B cell (primary cell): ENCODE data around the gene SLC19A1. TPM values are rescaled to one million over a fixed set of nuclear protein-coding genes. Genes with fewer than 3 reads are reported as not detected.

Experiments used
- ATAC-seq: fragments of 200-7000 bp; cut with Tn5 transposase; one replicate; pipeline ENCODE4 v1.10.0; 2021; ENCODE audit warnings: low read depth, mild to moderate bottlenecking, moderate number of reproducible peaks, moderate library complexity
- CTCF ChIA-PET: fragments of 350-600 bp; sonication (Branson Sonifier 250); formaldehyde crosslinking; loops from one replicate; lab custom pipeline; 2021; ENCODE audit warnings: antibody characterized with exemption, inconsistent platforms; lab: Charles Lee
- POLR2A ChIA-PET: fragments of 350-600 bp; sonication (Branson Sonifier 250); formaldehyde crosslinking; loops from one replicate; lab custom pipeline; 2021; ENCODE audit warnings: antibody characterized with exemption; lab: Charles Lee
- DNase-seq: peaks from one replicate; pipeline ENCODE4 v3.0.0; 2013
- H2AFZ ChIP-seq: 2 replicates; pipeline ENCODE4 v1.6.1; 2012; ENCODE audit warnings: mild to moderate bottlenecking, low read depth, low read length; ENCODE audit not compliant: insufficient read depth, poor library complexity, severe bottlenecking
- H3K27ac ChIP-seq, 2 donors: 1 replicate in 1 of 2; 2 replicates in 1 of 2; pipeline ENCODE4 v1.5.1; 2012 to 2013; ENCODE audit warnings: low read length in 2 of 2, mild to moderate bottlenecking in 2 of 2, moderate library complexity in 1 of 2
- H3K27me3 ChIP-seq, 4 experiments: fragments of 200-600 bp in 1 of 4; sonication (generic) in 1 of 4; replicated peaks in 1 of 4; 1 replicate in 2 of 4; 2 replicates in 2 of 4; pipeline versions ENCODE4 v1.6.1 to v1.7.0; 2013 to 2016; ENCODE audit warnings: low read length in 3 of 4, mild to moderate bottlenecking in 2 of 4, mixed read lengths in 1 of 4, moderate library complexity in 1 of 4; ENCODE audit not compliant: insufficient read depth in 4 of 4, control insufficient read depth in 3 of 4; ENCODE audit errors: control extremely low read depth in 1 of 4
- H3K36me3 ChIP-seq, 2 experiments: replicated peaks in 1 of 2; 1 replicate in 1 of 2; 2 replicates in 1 of 2; pipeline versions ENCODE4 v1.6.1 to v1.7.1; 2013; ENCODE audit warnings: low read length in 1 of 2; ENCODE audit not compliant: insufficient read depth in 2 of 2, control insufficient read depth in 1 of 2; ENCODE audit errors: control extremely low read depth in 1 of 2, extremely low read depth in 1 of 2
- H3K4me1 ChIP-seq, 2 donors: fragments of 200-600 bp in 1 of 2; sonication (generic) in 1 of 2; 1 replicate in 1 of 2; 2 replicates in 1 of 2; pipeline versions ENCODE4 v1.5.1 to v1.6.1; 2013 to 2017; ENCODE audit warnings: low read length in 2 of 2; ENCODE audit not compliant: control insufficient read depth in 2 of 2, insufficient read depth in 2 of 2
- H3K4me2 ChIP-seq: replicated peaks from 2 replicates; pipeline ENCODE3; 2012; ENCODE audit warnings: mild to moderate bottlenecking, low read depth, low read length; ENCODE audit not compliant: poor library complexity, severe bottlenecking
- H3K4me3 ChIP-seq, 5 experiments: fragments of 200-600 bp in 1 of 5; sonication (generic) in 1 of 5; 1 replicate in 3 of 5; 2 replicates in 2 of 5; pipeline versions ENCODE4 v1.5.1 to v1.7.0; 2011 to 2016; ENCODE audit warnings: low read length in 4 of 5, mild to moderate bottlenecking in 4 of 5, low read depth in 2 of 5, control low read depth in 1 of 5, moderate library complexity in 1 of 5; ENCODE audit not compliant: insufficient read depth in 1 of 5; ENCODE audit errors: control extremely low read depth in 1 of 5, extremely low read depth in 1 of 5
- H3K79me2 ChIP-seq: fragments of 200-600 bp; sonication (generic); one replicate; pipeline ENCODE4 v1.6.0; 2016; ENCODE audit warnings: low read length; ENCODE audit not compliant: control insufficient read depth, insufficient read depth
- H3K9ac ChIP-seq: fragments of 200-600 bp; sonication (generic); 2 replicates; pipeline ENCODE4 v1.6.1; 2017; ENCODE audit warnings: mild to moderate bottlenecking, low read length, moderate library complexity
- H3K9me3 ChIP-seq, 3 donors: one replicate each; pipeline versions ENCODE4 v1.6.1 to v1.7.1; 2013; ENCODE audit warnings: low read length in 2 of 3; ENCODE audit not compliant: control insufficient read depth in 2 of 3, insufficient read depth in 1 of 3; ENCODE audit errors: control extremely low read depth in 1 of 3
- H4K20me1 ChIP-seq: 2 replicates; pipeline ENCODE4 v1.6.0; 2012; ENCODE audit warnings: mild to moderate bottlenecking, low read length; ENCODE audit not compliant: insufficient read depth, control insufficient read depth, poor library complexity, severe bottlenecking
- H3K27ac Mint-ChIP-seq: one replicate; pipeline ENCODE4 v1.8.0; 2021; ENCODE audit warnings: mixed read lengths
- H3K27me3 Mint-ChIP-seq: one replicate; pipeline ENCODE4 v1.8.0; 2021; ENCODE audit warnings: mixed read lengths
- H3K4me1 Mint-ChIP-seq: one replicate; pipeline ENCODE4 v1.8.0; 2021; ENCODE audit warnings: mixed read lengths
- H3K4me3 Mint-ChIP-seq: one replicate; pipeline ENCODE4 v1.8.0; 2021; ENCODE audit warnings: mixed read lengths
- H3K9me3 Mint-ChIP-seq: one replicate; pipeline ENCODE4 v1.8.0; 2022; ENCODE audit warnings: mixed read lengths; ENCODE audit not compliant: insufficient read depth
- EZH2 ChIP-seq: IDR thresholded peaks from 2 replicates; pipeline ENCODE4 v1.6.1; 2012; ENCODE audit warnings: borderline replicate concordance, low read depth, mild to moderate bottlenecking, moderate library complexity, low read length; ENCODE audit not compliant: insufficient read depth, poor library complexity, severe bottlenecking
- WGBS: methylation state at CpG from one replicate; pipeline ENCODE4 v1.1.5; 2013; ENCODE audit warnings: missing lambda C conversion rate; ENCODE audit not compliant: insufficient coverage; 5-methylcytosine and 5-hydroxymethylcytosine counted together
- intact Hi-C: fragments of 100-400 bp; cut with micrococcal nuclease; formaldehyde crosslinking; loops from one replicate; pipeline ENCODE4 v1.10.0; 2022
- polyA plus RNA-seq: library from polyadenylated mRNA; depleted of rRNA; stranded (reverse); fragments of >200 nt; gene quantifications from 2 replicates; pipeline ENCODE4 v1.2.3, GENCODE V29; 2012
- total RNA-seq, 2 donors: library from RNA; stranded (reverse); fragments of 120-200 nt in 1 of 2; gene quantifications; 1 replicate in 1 of 2; 2 replicates in 1 of 2; pipeline versions ENCODE4 v1.2.3 to v1.2.4, GENCODE V29; 2013 to 2022
- TF ChIP-seq, protein P1 (sequence below): fragments of 200-600 bp; IDR thresholded peaks from one replicate; pipeline ENCODE4 v1.8.0; 2022; ENCODE audit warnings: antibody characterized with exemption, mild to moderate bottlenecking

SLC19A1 gene
- total and polyA plus RNA-seq, 2 donors (not counting 1 experiment from before 2014, with no cell fraction given), result 8.7 to 10.1 TPM

DNA sequence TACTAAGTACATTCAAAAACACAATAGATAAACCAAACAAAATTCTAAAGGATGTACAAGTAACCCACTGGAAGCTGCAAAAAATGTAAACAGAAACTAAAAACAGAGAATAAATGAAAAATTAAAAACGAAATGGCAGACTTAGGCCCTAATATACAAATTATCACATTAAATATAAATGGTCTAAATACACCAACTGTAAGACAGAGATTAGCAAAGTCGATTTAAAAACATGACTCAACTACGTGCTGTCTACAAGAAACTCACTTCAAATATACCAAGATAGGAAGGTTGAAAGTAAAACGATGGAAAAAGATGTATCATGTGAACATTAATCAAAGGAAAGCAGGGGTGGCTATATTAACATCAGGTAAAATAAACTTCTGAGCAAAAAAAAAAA lies 23.1 kb downstream of the SLC19A1 start:
- ATAC-seq (no peak), DNase-seq (no peak)
- Histone ChIP-seq H3K4me1 (no peaks in the 10 kb centered on the region), H3K4me2 (no peak overlapping the region), H3K4me3 (no peak overlapping the region), H3K9ac (no peak overlapping the region), H2AFZ (no peak overlapping the region), H4K20me1 (no peaks in the 10 kb centered on the region), H3K79me2 (no peaks in the 10 kb centered on the region), H3K9me3 (peaks cover 8 to 20% (median 17%) of the 10 kb centered on the region in 3 donors), H3K27me3 (no peaks in the 10 kb centered on the region), H3K27ac (no peak overlapping the region), H3K36me3 (peaks cover 3 to 11% of the 10 kb centered on the region in 2 experiments)
- Mint-ChIP-seq H3K4me3 (no peak overlapping the region), H3K27me3 (no peaks in the 10 kb centered on the region), H3K9me3 (peaks cover 12% of the 10 kb centered on the region), H3K27ac (no peak overlapping the region), H3K4me1 (no peaks in the 10 kb centered on the region)
- ChIA-PET POLR2A (no interaction called here), CTCF (no interaction called here)
- intact Hi-C loops, result no loop called here
- no CpG with 5 or more reads among the region's 4 CpGs for WGBS
- TF ChIP-seq, protein P1, sequence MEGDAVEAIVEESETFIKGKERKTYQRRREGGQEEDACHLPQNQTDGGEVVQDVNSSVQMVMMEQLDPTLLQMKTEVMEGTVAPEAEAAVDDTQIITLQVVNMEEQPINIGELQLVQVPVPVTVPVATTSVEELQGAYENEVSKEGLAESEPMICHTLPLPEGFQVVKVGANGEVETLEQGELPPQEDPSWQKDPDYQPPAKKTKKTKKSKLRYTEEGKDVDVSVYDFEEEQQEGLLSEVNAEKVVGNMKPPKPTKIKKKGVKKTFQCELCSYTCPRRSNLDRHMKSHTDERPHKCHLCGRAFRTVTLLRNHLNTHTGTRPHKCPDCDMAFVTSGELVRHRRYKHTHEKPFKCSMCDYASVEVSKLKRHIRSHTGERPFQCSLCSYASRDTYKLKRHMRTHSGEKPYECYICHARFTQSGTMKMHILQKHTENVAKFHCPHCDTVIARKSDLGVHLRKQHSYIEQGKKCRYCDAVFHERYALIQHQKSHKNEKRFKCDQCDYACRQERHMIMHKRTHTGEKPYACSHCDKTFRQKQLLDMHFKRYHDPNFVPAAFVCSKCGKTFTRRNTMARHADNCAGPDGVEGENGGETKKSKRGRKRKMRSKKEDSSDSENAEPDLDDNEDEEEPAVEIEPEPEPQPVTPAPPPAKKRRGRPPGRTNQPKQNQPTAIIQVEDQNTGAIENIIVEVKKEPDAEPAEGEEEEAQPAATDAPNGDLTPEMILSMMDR, result no peak
- no peak for TF ChIP-seq EZH2

DNA sequence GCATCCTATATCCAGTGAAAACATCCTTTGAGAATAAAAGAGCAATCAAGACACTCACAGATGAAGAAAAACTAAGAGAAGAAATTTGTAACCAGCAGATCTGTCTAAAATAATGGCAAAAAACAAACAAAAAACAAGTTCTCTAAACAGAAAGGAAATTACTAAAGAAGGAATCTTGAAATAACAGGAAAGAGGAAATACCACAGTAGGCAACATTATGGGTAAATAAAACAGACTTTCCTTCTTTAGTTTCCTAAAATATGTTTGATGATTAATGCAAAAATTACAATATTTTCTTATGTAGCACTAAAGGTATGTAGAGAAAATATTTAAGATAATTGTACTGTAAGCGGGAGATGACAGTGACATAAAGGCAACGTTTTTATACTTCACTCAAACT lies 23.5 kb downstream of the SLC19A1 start:
- TF ChIP-seq, protein P1, result no peak
- DNase-seq, result no peak
- Mint-ChIP-seq H3K9me3 (peaks cover 12% of the 10 kb centered on the region), H3K4me3 (no peak overlapping the region), H3K27ac (no peak overlapping the region), H3K4me1 (no peaks in the 10 kb centered on the region), H3K27me3 (no peaks in the 10 kb centered on the region)
- POLR2A ChIA-PET, result no interaction called here
- H3K4me2 ChIP-seq, result no peak overlapping the region
- peaks cover 8 to 20% (median 17%) of the 10 kb centered on the region in 3 donors for H3K9me3 ChIP-seq
- no peaks in the 10 kb centered on the region for H3K27me3 ChIP-seq
- no CpG with 5 or more reads among the region's 2 CpGs for WGBS
- intact Hi-C loops, result no loop called here
- no peaks in the 10 kb centered on the region for H3K4me1 ChIP-seq
- H3K36me3 ChIP-seq, result peaks cover 5 to 11% of the 10 kb centered on the region in 2 experiments
- ATAC-seq, result no peak
- H2AFZ ChIP-seq, result no peak overlapping the region
- no peaks in the 10 kb centered on the region for H4K20me1 ChIP-seq
- H3K79me2 ChIP-seq, result no peaks in the 10 kb centered on the region
- H3K27ac ChIP-seq, result no peak overlapping the region
- no peak overlapping the region for H3K9ac ChIP-seq
- CTCF ChIA-PET, result no interaction called here
- H3K4me3 ChIP-seq, result no peak overlapping the region
